HG02571 (cell line): ENCODE measurements around the gene TMEM59L.
"Not testable (repeated sequence)": the region's sequence is repeated elsewhere in the genome, so short reads cannot be mapped to it uniquely, and the experiment has no call there.

Experiments
- ATAC-seq: cut with Tn5 transposase; IDR thresholded peaks from one replicate; pipeline ENCODE4 v1.9.1; 2021; ENCODE audit warnings: mild to moderate bottlenecking, moderate library complexity; ENCODE audit not compliant: unreplicated experiment

Gene TMEM59L

DNA sequence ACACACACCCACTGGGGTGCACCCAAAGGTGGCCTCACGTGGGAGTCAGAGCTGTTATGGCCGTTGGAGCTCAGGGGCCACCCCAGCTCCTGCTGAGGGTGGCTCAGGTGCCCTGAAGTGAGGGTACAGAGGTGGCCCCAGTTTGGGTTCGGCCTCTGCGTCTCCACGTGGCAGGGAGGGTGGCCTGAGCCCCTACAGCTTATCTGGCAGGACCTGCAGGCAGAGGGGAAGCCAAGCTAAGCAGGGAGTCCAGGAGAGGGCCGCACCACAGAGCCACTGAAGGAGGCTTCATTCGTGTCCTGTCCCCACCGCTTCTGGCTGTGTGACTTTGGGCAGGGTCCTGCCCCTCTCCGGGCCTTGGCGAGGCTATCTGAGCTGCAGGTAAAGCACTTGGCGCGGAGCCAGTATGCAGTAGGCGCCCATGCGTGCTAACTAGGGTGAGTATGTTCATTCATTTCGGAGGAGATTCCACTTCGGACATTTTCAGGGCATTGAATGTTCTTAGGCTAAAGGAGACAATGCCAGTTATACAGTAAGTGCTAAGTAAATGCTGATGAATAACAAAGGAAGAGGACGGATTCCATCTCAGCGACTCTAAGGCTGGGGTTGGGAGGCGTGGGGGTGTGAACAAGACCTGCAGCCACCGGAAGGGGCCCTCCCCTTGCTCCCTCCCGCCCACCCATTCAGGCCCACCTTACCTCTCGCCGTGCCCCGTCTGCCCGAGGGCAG is 19.1 kb upstream of the TMEM59L start:
- ATAC-seq, result no peak

DNA sequence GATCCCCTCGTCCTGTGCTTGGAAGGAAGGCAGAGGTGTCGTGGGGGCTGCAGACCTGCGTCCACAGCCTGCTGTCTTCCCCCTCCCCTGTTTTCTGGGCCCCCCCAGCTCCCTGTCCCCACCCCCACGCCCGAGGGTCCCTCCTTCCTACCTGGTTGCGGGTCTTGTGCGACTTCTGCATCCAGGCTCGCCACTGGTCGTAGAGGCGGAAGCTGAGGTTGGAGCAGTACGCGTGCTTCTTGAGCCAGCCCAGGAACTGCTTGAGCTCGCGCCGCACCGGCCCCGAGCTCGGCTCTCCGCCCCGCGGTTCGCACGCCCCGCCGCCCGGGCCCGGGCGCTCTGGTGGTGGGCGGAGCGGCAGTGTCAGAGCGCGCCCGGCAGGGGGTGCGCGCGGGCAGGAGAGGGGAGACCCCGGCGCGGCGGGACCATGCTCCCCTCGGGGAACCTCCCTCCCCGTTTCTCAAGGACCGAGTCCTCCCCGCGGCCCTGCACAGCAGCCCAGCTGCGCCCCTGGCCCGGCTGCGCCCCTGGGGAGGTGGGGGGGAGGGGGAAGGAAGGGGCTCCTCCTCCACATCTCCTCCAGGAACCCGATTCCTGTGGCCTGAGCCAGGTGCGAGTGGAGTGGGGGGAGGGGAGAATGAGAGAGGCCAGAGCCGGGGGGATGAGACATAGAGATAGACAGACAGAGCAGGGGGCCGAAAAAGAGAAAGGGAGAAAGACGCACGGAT is 18.4 kb upstream of the TMEM59L start:
- no peak for ATAC-seq

DNA sequence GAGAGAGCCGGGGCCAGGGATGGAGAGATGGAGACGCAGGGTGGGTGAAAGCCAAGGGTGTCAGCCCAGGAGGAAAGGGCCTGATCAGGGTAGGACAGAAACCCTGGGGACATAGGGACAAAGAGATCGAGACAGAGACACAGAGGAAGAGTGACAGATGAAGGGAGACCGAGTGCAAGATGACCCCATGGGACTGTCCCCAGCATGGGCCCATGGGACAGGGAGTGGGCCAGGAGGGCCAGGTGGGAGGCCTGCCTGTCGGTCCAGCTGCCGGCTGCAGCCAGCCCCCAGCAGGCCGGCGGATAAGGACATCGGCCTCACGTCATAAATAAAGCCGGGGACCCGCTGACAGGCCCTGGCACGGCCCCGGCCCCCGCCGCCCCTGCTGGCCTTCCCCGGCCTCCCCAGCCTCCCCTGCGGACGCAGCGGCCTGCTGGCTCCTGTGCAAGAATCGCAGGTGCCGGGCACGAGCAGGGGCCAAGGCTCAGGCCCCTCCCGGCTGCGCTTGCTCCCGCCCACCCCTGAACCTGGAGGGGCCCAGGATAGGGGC is 17.8 kb upstream of the TMEM59L start:
- ATAC-seq, result no peak

DNA sequence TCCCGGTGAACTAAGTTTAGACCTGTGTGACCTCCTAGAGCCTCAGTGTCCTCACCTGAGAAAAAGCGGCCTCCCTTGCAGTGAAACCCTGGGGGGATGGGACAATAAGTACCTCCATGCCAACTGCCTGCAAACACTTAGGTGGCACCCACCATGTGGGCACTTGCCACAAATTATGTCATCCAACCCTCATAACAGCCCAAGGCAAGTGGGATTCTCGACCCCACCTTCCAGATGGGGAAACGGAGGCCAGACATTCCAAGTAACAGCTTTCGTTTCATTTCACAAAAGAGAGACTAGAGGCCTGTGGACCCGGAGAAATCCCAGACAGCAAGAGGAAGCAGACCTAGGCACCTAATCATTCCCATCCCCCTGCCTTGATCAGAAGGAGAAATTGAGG is 17.2 kb upstream of the TMEM59L start:
- ATAC-seq, result no peak

DNA sequence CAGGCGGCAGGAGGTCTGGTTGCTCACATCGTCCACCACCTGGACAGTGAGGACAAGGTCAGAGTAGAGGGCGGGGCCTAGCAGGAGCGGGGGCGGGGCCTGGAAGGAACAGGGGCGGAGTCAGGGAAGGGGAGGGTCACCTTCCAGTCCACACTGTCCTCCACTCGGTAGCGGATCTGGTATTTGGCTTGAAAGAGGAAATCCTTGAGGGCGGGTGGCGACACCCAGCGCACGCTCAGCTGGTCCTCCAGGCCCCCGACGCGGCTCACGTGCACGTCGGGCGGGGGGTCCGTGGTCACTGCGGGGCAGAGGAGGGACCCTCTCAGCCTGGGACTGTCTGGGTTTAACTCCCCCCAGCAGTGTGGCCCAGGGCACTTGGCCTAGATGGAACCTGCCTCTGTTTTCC is 15.9 kb upstream of the TMEM59L start:
- no peak for ATAC-seq

DNA sequence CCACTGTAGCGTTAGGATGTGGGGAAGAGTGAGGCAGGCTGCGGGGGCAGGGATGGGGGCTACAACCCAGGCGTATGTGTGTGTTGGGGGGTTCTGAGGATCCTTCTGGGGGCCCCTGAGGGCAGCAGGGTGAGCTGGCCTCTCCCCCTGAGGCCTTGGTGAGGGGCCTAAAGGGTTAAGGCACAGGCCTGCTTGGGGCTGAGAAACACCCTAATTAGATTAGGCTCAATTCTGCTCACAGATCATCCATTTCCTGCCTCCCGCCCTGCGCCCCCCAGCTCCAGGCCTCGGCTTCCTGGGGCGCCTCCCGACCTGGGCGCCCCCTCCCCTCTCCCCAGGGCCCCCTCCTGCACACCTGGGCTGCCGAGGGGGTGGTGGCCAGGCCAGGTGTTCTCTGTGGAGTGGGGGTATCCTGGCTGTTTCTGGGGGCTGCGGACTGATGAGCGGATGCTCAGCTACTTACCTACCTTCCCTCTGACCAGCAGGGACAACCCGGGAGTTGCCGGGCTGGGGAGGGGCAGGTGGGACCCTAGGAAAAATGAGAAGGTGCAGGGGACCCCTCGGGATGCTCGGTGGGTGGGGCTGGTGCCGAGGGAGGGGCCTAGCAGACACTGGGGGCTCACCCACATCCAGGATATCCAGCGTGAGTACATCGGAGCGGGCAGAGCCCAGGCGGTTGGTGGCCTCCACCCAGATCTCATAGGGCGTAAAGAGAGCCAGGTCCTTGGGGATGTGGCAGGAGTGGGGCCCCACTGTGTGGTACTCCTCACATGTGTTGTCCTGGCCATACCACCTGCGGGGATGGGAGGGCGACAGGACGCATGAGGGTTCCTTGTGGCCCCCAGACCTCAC is 14.6 kb upstream of the TMEM59L start:
- no peak for ATAC-seq

DNA sequence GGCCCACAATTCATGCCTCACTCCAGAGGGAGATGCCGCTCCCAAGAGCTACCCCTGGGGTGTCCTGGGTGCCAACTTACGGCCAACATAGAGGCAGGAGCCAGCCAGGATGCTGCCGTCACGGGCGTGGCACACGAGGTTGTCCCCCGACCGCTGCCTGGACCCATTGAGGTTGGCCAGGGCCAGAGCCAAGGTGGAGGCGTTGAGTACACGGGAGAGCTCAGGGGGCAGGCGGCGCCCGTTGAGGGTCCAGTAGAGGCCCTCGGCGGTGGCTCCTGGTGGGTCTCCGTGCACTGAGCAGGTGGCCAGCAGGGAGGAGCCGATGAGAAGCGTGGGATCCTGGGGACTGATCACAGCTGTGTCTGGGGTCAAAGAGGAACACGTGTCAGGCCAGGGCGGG is 13.2 kb upstream of the TMEM59L start:
- ATAC-seq, result no peak

DNA sequence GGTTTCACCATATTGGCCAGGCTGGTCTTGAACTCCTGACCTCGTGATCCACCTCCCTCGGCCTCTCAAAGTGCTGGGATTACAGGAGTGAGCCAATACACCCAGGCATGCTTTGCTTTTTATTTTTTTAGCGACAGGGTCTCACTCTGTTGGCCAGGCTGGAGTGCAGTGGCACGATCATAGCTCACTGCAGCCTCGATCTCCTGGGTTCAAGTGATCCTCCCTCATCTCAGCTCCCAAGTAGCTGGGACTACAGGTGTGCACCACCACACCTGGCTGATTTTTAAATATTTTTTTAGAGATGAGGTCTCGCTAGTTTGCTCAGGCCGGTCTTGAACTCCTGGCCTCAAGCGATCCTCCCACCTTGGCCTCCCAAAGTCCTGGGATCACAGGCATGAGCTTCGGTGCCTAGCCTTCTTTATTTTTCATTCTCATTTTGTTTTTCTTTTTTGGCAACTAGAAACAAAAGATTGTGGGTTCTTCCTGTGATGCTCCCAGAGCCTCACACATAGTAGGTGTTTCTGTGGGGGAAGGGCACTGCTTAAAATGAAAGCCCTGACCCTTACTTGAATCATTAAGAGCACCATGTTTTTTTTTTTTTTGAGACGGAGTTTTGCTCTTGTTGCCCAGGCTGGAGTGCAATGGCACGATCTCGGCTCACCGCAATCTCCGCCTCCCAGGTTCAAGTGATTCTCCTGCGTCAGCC is 11.8 kb upstream of the TMEM59L start:
- ATAC-seq, result not testable (repeated sequence)

DNA sequence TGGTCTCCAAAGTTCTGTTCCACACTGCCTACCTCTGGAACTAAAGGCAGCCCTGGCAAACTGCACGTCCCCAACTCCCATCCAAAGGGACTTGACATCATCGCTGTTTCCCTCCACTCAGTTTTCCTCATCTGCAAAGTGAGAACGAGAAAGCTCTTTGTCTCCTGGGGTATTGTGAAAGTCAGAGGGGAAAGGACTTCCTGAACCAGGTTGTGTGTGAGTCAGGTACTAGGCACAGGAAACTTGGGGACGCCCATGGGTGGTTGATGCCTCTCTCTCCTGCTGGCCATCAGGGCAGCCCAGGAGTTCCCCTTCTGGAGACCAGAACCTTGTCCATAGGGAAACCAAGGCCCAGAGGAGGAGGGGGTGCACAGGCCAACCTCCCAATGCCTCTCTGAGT is 10.8 kb upstream of the TMEM59L start:
- ATAC-seq, result no peak

DNA sequence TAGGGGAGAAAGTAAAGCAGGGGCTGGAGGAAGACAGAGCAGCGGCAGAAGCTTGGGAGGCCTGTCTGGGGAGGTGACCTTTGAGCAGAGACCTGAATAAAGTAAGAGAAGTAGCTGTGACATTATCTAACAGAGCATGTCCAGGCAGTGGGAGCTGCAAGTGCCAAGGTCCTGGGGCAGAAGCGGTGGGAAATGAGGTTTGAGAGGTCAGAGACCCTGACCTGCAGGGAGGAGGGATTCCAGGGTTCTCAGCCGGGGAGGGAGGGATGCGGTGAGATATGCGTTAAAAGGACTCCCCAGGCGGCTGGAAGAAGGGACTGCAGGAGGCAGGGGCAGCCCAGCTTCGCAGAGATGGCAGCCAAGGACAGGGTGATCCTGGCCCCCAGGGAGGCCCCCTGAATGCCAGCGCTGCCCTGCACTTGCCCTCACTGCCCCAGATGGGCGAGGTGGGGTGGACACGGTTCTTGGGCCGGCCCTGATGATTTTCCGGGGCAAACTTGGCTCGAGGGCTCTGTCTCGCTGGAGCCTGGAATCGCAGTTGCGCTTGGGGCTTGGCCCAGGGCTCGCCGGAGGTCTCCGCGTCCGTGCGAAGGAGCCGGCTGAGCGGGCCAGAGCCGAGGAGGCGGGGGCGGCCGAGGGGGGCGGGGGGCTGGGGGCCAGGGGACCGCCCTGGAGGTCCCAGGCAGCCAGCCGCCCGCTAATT is 9.3 kb upstream of the TMEM59L start:
- no peak for ATAC-seq

DNA sequence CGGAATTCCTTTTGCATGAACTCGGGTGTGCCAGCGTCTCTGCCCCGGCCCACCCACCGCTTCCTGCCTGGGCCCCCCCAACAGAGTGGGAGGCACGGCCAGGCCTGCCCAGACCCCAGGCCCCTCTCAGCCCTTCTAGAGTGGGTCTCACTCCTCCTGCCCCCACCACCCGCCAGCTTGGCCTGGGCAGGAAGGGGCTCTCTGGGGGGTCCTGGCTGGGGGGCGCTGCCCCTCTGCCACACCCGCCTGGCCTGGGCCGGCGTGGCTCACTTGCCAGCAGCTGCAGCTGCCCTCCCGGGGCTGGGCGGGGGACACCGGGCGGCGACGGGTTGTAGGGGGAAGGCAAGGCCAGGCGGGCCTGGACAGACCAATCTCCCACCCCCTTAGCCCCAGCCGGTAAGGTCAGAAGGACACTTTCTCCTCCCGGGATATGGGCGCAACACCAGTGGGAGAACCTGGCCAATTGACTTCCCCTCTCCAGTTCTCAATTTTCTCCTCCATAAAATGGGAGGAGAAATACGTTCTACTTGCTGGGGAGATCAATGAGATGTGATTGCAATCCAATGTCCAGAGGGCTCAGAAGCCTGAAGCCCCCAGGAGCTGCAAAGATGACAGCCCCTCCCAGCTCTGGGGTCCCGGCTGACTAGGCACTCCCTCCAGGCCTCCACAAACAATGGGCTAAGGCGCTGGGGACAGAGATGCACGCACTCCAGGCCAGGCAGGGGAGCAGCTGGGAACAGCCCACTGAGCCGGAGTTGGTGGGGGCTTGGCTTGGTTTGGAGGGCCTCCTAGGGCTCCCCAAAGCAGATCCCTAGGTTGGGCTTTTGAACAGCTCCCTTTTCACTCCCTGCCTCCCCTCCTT is 8.5 kb upstream of the TMEM59L start:
- ATAC-seq, result no peak

DNA sequence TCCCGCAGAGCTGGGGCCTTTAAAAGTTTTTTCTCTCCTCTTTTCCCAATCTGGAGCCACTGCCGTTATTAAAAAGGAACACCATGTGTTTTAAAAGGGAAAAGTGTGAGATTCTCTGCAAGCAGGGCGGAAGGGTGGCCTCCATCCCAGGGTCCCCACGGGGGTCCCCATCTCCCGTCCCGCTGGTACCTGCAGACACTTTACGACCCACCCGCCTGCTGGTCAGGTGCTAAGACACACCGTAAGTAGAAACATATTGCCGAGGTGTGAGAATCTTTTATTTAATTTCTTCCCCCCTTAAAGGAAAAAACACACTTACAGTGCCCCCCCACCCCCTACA is 7.9 kb upstream of the TMEM59L start:
- no peak for ATAC-seq

DNA sequence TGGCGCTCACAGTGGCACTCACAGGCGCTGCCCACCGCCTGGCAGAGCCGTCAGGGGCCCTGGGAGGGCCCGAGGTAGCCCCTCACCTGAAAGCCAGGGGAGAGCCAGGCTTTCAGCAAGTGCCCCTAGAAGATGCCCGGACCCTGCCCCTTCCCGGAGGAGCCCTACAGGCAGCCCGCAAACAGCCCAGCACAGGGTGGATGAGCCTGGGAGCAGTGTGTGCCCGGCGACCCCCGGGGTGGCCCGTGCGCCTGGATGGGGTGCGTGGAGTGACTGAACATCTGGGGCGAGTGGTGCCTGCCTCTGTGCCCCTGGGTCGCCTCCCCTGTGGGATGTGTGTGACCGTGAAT is 7.5 kb upstream of the TMEM59L start:
- no peak for ATAC-seq

DNA sequence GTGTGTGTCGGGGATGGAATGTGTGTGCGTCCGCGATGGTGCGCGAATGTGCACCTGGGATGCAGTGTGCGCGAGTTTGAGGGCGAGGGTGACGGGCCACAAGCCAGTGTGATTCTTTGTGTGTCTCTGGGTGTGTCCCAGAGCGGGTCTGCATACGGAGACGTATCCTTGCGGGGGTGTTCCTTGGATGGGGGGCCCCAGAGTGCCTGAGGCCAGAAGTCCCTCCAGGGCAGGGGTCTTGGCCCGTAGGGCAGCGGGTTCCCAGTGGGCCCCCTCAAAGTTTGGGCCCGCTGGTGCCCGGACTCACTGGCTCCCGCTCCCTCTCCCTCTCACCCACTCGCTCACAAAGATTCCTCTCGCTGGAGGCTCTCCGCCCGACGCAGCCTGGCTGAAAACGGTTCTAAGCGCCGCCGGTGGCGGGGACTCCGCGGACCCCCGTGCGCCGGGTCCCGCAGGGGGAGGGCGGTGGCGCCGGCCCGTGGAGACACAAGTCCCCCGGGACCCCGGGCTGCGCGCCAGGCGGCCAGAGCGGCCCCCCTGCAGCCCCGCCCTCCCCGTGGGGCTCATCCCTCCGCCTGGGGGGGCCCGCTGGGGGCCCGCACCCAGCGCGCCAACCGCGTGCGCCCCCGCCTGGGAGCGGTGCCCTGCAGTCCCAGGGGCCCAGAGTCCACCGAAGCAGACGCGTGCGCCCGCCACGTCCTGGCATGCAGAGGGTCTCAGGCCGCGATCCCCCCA is 7.0 kb upstream of the TMEM59L start:
- no peak for ATAC-seq

DNA sequence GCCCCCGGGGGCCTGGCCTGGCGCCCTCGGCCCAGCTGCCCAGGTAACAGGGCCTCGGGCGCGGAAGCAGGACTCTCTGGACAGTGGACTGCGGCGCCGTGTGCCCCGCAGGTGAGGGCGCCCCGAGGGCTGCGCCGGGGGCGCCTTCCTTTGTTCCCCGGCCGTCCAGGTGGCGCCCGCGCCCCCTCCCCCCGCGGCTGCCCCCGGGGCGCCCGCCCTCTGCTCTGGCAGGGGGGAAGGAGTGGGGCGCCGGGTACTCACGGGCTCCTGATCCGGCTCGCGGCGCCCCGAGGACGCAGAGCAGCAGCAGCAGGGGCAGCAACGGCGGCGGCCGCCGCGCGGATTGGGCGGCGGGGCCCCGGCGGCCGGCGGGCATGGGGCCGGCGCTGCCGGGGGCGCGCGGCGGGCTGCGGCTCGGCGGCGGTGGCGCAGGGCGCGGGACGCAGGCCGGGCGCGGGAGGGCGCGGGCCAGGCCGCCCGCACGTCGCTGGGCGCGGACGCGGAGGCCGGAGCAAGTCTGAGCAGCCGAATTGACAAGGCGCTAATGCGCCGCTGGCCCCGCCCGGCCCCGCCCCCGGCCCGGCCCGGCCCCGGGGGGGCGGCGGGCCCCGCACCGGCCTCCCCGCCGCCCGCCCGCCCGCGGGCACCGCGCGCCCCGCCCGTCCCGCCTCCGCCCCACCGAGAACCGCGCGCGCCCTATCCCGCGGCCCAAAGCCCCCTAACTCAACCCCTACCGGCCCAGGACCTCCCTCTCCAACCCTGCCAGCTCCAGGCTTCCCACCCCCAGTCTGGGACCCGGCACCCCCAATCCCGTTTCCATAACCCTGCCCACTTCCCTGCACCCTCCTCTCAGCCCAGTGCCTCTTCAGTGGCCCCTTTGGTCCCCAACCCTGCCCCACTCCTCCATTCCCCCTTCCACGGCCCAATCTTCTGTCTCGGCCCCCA is 6.1 kb upstream of the TMEM59L start, which contains the start of gene CRLF1:
Gene CRLF1 (minus strand): TSS at position 519 of the 945 bp plus-strand sequence. CDS start 143 bp downstream, at position 376.
- no peak for ATAC-seq

DNA sequence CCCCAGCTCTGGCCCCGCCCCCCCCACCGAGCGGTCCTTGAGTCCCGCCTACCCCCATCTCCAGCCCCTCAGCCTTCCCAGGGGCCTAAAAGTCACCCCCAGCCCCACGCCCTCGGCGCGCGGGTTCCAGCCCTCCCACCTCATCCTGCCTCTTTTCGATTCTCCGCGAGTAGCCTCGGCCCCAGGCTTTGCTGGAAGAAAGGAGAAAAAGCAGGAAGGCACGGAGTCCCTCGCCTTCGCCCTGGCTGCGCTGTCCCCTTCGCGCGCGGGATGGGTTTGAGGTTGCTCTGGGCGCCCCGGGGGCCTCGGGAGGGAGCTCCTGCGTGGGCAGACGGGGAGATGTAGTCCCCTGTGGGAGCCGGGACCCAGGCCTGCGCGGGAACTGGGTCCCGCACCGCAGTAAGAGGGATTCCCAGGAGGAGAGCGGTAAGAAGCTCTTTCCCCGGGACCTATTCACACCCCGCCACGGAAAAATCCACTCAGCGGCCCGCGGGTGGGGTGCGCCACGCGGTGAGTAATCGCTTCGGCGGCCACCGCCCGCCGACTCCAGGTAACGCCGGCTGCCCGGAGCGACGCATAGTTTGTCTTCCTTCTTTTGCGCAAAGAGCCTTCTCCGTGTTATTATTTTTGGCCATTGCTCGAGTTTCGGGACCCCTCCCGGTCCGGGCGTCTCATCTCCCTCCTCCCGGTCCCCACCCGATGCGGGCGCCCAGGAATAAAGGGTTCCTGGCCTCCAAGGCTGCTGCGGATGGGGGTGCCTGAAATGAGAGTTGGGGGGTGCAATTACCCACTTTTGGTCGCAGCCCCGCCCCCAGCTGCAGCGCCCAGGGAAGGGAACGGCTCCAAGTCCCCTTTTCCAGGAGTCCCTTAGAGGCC is 5.2 kb upstream of the TMEM59L start:
- ATAC-seq, result no peak
